Measurements from ENCODE around the gene NPAS3.

The NPAS3 gene

DNA sequence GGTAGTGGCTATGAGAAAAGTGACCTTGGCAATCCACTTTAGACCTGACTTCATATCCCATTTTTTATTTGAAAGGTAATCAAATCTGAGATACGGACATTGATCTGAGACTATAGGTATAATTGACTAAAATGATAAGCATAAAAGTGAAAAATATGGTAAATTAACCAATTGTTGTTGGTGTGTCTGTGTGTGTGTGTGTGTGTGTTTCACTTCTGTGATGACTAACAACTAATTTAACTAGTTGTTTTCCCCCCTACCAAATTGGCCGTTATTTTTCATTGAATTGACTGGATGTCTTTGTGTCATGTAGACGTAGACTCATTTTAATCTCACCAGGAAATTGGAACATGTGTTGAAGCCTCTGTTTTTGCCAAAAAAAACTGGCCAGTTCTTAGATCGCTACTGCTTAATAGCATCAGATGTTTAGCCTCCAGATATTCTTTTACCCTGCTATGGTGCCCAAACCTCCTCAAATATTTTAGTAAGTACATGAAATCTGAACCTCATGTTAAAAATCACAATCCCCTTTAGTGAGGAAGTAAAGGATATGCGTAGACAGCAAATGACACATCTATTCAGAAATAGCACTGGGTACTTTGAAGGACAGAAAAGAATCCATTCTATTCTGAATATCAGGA lies 617.2 kb downstream of the NPAS3 start:
- TF ChIP-seq ZNF423 (tag by site-specific recombination; IDR thresholded peaks at IDR 0.05) (no peak), ZNF221 (tag by site-specific recombination; IDR thresholded peaks at IDR 0.05; ENCODE audit: borderline replicate concordance) (no peak), ZNF140 (tag by site-specific recombination; IDR thresholded peaks at IDR 0.05) (no peak)
- Histone ChIP-seq H3K36me3 (ENCODE audit: control insufficient read depth in 2 of 2, insufficient read depth in 1 of 2, low read length in 2 of 2) (no peaks in the 10 kb centered on the region), H3K4me1 (ENCODE audit: control insufficient read depth, insufficient read depth, low read length) (0 out of 2 replicates have a peak, but pooled peaks cover 3% of the 10 kb centered on the region), H3K27ac (ENCODE audit: extremely low read depth, low read depth, low read length) (no peak overlapping the region), H3K4me3 (ENCODE audit: low read depth, low read length) (no peak overlapping the region), H3K9me3 (ENCODE audit: control insufficient read depth, insufficient read depth, low read depth, low read length) (no peaks in the 10 kb centered on the region)
- POLR2A ChIA-PET: no interaction called here
- CTCF ChIA-PET: no interaction called here

- TF ChIP-seq, protein P1, sequence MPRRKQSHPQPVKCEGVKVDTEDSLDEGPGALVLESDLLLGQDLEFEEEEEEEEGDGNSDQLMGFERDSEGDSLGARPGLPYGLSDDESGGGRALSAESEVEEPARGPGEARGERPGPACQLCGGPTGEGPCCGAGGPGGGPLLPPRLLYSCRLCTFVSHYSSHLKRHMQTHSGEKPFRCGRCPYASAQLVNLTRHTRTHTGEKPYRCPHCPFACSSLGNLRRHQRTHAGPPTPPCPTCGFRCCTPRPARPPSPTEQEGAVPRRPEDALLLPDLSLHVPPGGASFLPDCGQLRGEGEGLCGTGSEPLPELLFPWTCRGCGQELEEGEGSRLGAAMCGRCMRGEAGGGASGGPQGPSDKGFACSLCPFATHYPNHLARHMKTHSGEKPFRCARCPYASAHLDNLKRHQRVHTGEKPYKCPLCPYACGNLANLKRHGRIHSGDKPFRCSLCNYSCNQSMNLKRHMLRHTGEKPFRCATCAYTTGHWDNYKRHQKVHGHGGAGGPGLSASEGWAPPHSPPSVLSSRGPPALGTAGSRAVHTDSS (tag by site-specific recombination; IDR thresholded peaks at IDR 0.05): no peak
- TF ChIP-seq PRDM4 (tag by site-specific recombination; IDR thresholded peaks at IDR 0.05) (no peak), ZNF138 (tag by site-specific recombination; IDR thresholded peaks at IDR 0.05; ENCODE audit: borderline replicate concordance) (no peak), ZFP41 (tag by site-specific recombination; IDR thresholded peaks at IDR 0.05; ENCODE audit: borderline replicate concordance) (no peak), ZNF157 (tag by site-specific recombination; IDR thresholded peaks at IDR 0.05) (no peak), KLF10 (tag by site-specific recombination; IDR thresholded peaks at IDR 0.05) (no peak), GLIS2 (tag by site-specific recombination; IDR thresholded peaks at IDR 0.05) (no peak), ZBTB21 (tag by site-specific recombination; IDR thresholded peaks at IDR 0.05) (no peak), ZSCAN18 (tag by site-specific recombination; IDR thresholded peaks at IDR 0.05) (no peak), ZNF169 (tag by site-specific recombination; IDR thresholded peaks at IDR 0.05) (no peak), SCRT2 (tag by site-specific recombination; IDR thresholded peaks at IDR 0.05) (no peak), SCRT1 (tag by site-specific recombination; IDR thresholded peaks at IDR 0.05; ENCODE audit: borderline replicate concordance) (no peak), HOXC10 (CRISPR knock-in tag; IDR thresholded peaks at IDR 0.05) (no peak), ZBTB17 (tag by site-specific recombination; IDR thresholded peaks at IDR 0.05) (no peak), GLIS1 (tag by site-specific recombination; IDR thresholded peaks at IDR 0.05) (no peak)
- TF ChIP-seq, protein P2, sequence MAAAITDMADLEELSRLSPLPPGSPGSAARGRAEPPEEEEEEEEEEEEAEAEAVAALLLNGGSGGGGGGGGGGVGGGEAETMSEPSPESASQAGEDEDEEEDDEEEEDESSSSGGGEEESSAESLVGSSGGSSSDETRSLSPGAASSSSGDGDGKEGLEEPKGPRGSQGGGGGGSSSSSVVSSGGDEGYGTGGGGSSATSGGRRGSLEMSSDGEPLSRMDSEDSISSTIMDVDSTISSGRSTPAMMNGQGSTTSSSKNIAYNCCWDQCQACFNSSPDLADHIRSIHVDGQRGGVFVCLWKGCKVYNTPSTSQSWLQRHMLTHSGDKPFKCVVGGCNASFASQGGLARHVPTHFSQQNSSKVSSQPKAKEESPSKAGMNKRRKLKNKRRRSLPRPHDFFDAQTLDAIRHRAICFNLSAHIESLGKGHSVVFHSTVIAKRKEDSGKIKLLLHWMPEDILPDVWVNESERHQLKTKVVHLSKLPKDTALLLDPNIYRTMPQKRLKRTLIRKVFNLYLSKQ (tag by site-specific recombination; IDR thresholded peaks at IDR 0.05; ENCODE audit: borderline replicate concordance): no peak
- TF ChIP-seq, protein P3, sequence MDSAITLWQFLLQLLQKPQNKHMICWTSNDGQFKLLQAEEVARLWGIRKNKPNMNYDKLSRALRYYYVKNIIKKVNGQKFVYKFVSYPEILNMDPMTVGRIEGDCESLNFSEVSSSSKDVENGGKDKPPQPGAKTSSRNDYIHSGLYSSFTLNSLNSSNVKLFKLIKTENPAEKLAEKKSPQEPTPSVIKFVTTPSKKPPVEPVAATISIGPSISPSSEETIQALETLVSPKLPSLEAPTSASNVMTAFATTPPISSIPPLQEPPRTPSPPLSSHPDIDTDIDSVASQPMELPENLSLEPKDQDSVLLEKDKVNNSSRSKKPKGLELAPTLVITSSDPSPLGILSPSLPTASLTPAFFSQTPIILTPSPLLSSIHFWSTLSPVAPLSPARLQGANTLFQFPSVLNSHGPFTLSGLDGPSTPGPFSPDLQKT (IDR thresholded peaks at IDR 0.05; ENCODE audit: borderline replicate concordance, low read depth, low read length): no peak
- TF ChIP-seq, protein P4, sequence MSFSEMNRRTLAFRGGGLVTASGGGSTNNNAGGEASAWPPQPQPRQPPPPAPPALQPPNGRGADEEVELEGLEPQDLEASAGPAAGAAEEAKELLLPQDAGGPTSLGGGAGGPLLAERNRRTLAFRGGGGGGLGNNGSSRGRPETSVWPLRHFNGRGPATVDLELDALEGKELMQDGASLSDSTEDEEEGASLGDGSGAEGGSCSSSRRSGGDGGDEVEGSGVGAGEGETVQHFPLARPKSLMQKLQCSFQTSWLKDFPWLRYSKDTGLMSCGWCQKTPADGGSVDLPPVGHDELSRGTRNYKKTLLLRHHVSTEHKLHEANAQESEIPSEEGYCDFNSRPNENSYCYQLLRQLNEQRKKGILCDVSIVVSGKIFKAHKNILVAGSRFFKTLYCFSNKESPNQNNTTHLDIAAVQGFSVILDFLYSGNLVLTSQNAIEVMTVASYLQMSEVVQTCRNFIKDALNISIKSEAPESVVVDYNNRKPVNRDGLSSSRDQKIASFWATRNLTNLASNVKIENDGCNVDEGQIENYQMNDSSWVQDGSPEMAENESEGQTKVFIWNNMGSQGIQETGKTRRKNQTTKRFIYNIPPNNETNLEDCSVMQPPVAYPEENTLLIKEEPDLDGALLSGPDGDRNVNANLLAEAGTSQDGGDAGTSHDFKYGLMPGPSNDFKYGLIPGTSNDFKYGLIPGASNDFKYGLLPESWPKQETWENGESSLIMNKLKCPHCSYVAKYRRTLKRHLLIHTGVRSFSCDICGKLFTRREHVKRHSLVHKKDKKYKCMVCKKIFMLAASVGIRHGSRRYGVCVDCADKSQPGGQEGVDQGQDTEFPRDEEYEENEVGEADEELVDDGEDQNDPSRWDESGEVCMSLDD (tag by site-specific recombination; IDR thresholded peaks at IDR 0.05): no peak
- 0 out of 2 replicates have a peak, but pooled peaks cover 3% of the 10 kb centered on the region for H3K4me1 ChIP-seq (ENCODE audit: control insufficient read depth, insufficient read depth, low read length)
- no peak overlapping the region for H3K4me3 ChIP-seq (ENCODE audit: low read depth, low read length)
- CTCF ChIA-PET: no interaction called here
- H3K9me3 ChIP-seq (ENCODE audit: control insufficient read depth, insufficient read depth, low read depth, low read length): no peaks in the 10 kb centered on the region
- no peaks in the 10 kb centered on the region for H3K36me3 ChIP-seq (ENCODE audit: control insufficient read depth in 2 of 2, insufficient read depth in 1 of 2, low read length in 2 of 2)
- POLR2A ChIA-PET: no interaction called here
- no peak overlapping the region for H3K27ac ChIP-seq (ENCODE audit: extremely low read depth, low read depth, low read length)
Observed at GRCh38 chr14:33556382-33557121, 617.9 kb downstream of the NPAS3 start.
